H1 (cell line): ENCODE data around the gene CFLAR. TPM values are rescaled to one million over a fixed set of nuclear protein-coding genes. Genes with fewer than 3 reads are reported as not detected.

Experiments used
- CTCF ChIA-PET: fragments of 300-600 bp; sonication (Branson Sonifier 250); formaldehyde crosslinking; loops from one replicate; lab custom pipeline; 2021; ENCODE audit not compliant: partially characterized antibody; lab: Charles Lee
- POLR2A ChIA-PET: fragments of 300-600 bp; sonication (Branson Sonifier 250); formaldehyde crosslinking; loops from one replicate; lab custom pipeline; 2021; ENCODE audit warnings: inconsistent platforms; ENCODE audit not compliant: partially characterized antibody; lab: Charles Lee
- DNase-seq, 2 experiments: peaks; one replicate each; pipeline versions ENCODE4 v3.0.0 to v3.0.0-alpha.2; 2010 to 2022; ENCODE audit warnings: low spot score in 2 of 2, low read depth in 1 of 2, mixed read lengths in 1 of 2
- FAIRE-seq: peaks from 2 replicates; lab custom pipeline; 2011; peaks lifted over from hg19 to GRCh38; lab: Jason Lieb, UNC
- H2AFZ ChIP-seq: 2 replicates; pipeline ENCODE4 v1.8.1; 2012; ENCODE audit warnings: low read length, inconsistent platforms
- H2AK5ac ChIP-seq: 2 replicates; pipeline ENCODE4 v1.6.1; 2013; ENCODE audit warnings: low read depth, low read length
- H2BK120ac ChIP-seq: replicated peaks from 2 replicates; pipeline ENCODE3; 2013; ENCODE audit warnings: low read depth, low read length, inconsistent platforms
- H2BK12ac ChIP-seq: 2 replicates; pipeline ENCODE4 v1.6.1; 2013; ENCODE audit warnings: low read depth, low read length
- H2BK15ac ChIP-seq: 2 replicates; pipeline ENCODE4 v1.6.1; 2013; ENCODE audit warnings: low read length
- H2BK20ac ChIP-seq: 2 replicates; pipeline ENCODE4 v1.6.1; 2013; ENCODE audit warnings: low read length
- H2BK5ac ChIP-seq: 2 replicates; pipeline ENCODE4 v1.6.1; 2013; ENCODE audit warnings: low read depth, low read length
- H3K14ac ChIP-seq: 2 replicates; pipeline ENCODE4 v1.6.1; 2013; ENCODE audit warnings: inconsistent platforms; ENCODE audit not compliant: insufficient read length
- H3K18ac ChIP-seq: 2 replicates; pipeline ENCODE4 v1.6.1; 2013; ENCODE audit warnings: low read length; ENCODE audit errors: extremely low read depth
- H3K23ac ChIP-seq: 2 replicates; pipeline ENCODE4 v1.6.1; 2013; ENCODE audit warnings: inconsistent platforms; ENCODE audit not compliant: insufficient read length
- H3K23me2 ChIP-seq: 2 replicates; pipeline ENCODE4 v1.6.1; 2013; ENCODE audit warnings: low read depth, low read length
- H3K27ac ChIP-seq: 2 replicates; pipeline ENCODE4 v1.6.1; 2011; ENCODE audit warnings: low read depth, low read length, inconsistent platforms
- H3K27me3 ChIP-seq, 4 experiments: replicated peaks in 1 of 4; 1 replicate in 1 of 4; 2 replicates in 3 of 4; pipeline versions ENCODE4 v1.6.1 to v1.8.1; 2011 to 2013; ENCODE audit warnings: low read length in 3 of 4, mild to moderate bottlenecking in 3 of 4, inconsistent platforms in 2 of 4, mixed read lengths in 2 of 4, moderate library complexity in 1 of 4; ENCODE audit not compliant: control insufficient read depth in 3 of 4, insufficient read depth in 3 of 4; ENCODE audit errors: extremely low read depth in 1 of 4
- H3K36me3 ChIP-seq, 4 experiments: 2 replicates each; pipeline versions ENCODE4 v1.6.1 to v1.8.1; 2011 to 2013; ENCODE audit warnings: mild to moderate bottlenecking in 4 of 4, low read length in 3 of 4, moderate library complexity in 2 of 4, control low read depth in 1 of 4, inconsistent platforms in 1 of 4; ENCODE audit not compliant: insufficient read depth in 4 of 4, control insufficient read depth in 2 of 4
- H3K4ac ChIP-seq: replicated peaks from 2 replicates; pipeline ENCODE3; 2013; ENCODE audit warnings: low read length, low read depth, mixed read lengths, inconsistent platforms; ENCODE audit not compliant: insufficient read length
- H3K4me1 ChIP-seq, 4 experiments: replicated peaks in 1 of 4; 1 replicate in 1 of 4; 2 replicates in 3 of 4; pipeline versions ENCODE4 v1.6.1 to v1.8.1; 2011 to 2013; ENCODE audit warnings: low read length in 3 of 4, inconsistent platforms in 2 of 4, mixed read lengths in 1 of 4; ENCODE audit not compliant: insufficient read depth in 4 of 4, control insufficient read depth in 3 of 4
- H3K4me2 ChIP-seq, 2 experiments: 2 replicates each; pipeline versions ENCODE4 v1.6.1 to v1.8.1; 2011 to 2013; ENCODE audit warnings: low read depth in 2 of 2, low read length in 2 of 2, control low read depth in 1 of 2, inconsistent platforms in 1 of 2, mild to moderate bottlenecking in 1 of 2; ENCODE audit not compliant: insufficient read depth in 1 of 2
- H3K4me3 ChIP-seq, 4 experiments: fragments of 200-600, 300-600 bp in 1 of 4; sonication (generic), shearing (Covaris generic), sonication (Bioruptor Twin) in 1 of 4; 2 replicates each; pipeline versions ENCODE4 v1.5.1 to v1.8.1; 2011 to 2016; ENCODE audit warnings: low read length in 4 of 4, low read depth in 3 of 4, control low read depth in 2 of 4, inconsistent platforms in 2 of 4, mild to moderate bottlenecking in 2 of 4, mixed read lengths in 1 of 4, moderate library complexity in 1 of 4; ENCODE audit not compliant: insufficient read depth in 2 of 4; ENCODE audit errors: extremely low read depth in 1 of 4
- H3K56ac ChIP-seq: replicated peaks from 2 replicates; pipeline ENCODE3; 2013; ENCODE audit warnings: low read depth, mild to moderate bottlenecking, mixed read lengths, low read length, inconsistent platforms; ENCODE audit not compliant: insufficient read length
- H3K79me1 ChIP-seq: 2 replicates; pipeline ENCODE4 v1.6.1; 2013; ENCODE audit warnings: low read depth, low read length, control low read depth
- H3K79me2 ChIP-seq, 2 experiments: 2 replicates each; pipeline versions ENCODE4 v1.6.1 to v1.8.1; 2012 to 2013; ENCODE audit warnings: low read length in 2 of 2, mild to moderate bottlenecking in 2 of 2, inconsistent platforms in 1 of 2; ENCODE audit not compliant: insufficient read depth in 2 of 2, control insufficient read depth in 1 of 2
- H3K9ac ChIP-seq, 4 experiments: replicated peaks in 1 of 4; 1 replicate in 1 of 4; 2 replicates in 3 of 4; pipeline versions ENCODE4 v1.6.1 to v1.8.1; 2011 to 2013; ENCODE audit warnings: low read depth in 3 of 4, low read length in 3 of 4, control low read depth in 2 of 4, mild to moderate bottlenecking in 2 of 4, moderate library complexity in 2 of 4, inconsistent platforms in 1 of 4; ENCODE audit errors: extremely low read depth in 1 of 4
- H3K9me3 ChIP-seq, 2 experiments: 2 replicates each; pipeline versions ENCODE4 v1.6.1 to v1.8.1; 2012 to 2013; ENCODE audit warnings: mild to moderate bottlenecking in 2 of 2, moderate library complexity in 2 of 2, control low read depth in 1 of 2, inconsistent platforms in 1 of 2, low read depth in 1 of 2, low read length in 1 of 2, mixed read lengths in 1 of 2; ENCODE audit not compliant: insufficient read depth in 2 of 2
- H4K20me1 ChIP-seq, 2 experiments: replicated peaks in 1 of 2; 2 replicates each; pipeline versions ENCODE3 to v1.8.1; 2011 to 2013; ENCODE audit warnings: inconsistent platforms in 2 of 2, low read length in 2 of 2, mild to moderate bottlenecking in 1 of 2; ENCODE audit not compliant: insufficient read depth in 2 of 2, control insufficient read depth in 1 of 2
- H4K5ac ChIP-seq: 2 replicates; pipeline ENCODE4 v1.6.1; 2013; ENCODE audit warnings: low read length, low read depth, mixed read lengths, inconsistent platforms; ENCODE audit not compliant: insufficient read length
- H4K8ac ChIP-seq: 2 replicates; pipeline ENCODE4 v1.8.0; 2013; ENCODE audit warnings: mild to moderate bottlenecking, moderate library complexity, low read length, inconsistent platforms; ENCODE audit not compliant: insufficient read depth; ENCODE audit errors: extremely low read depth
- H4K91ac ChIP-seq: replicated peaks from 2 replicates; pipeline ENCODE3; 2013; ENCODE audit warnings: low read length, mixed read lengths, inconsistent platforms; ENCODE audit not compliant: insufficient read length
- BCL11A ChIP-seq, 2 experiments: IDR thresholded peaks; one replicate each; pipeline ENCODE4 v1.6.1; 2011; ENCODE audit warnings: low read depth in 2 of 2, low read length in 2 of 2, mild to moderate bottlenecking in 2 of 2
- CBX8 ChIP-seq: fragments of 300-800, 300-1000 bp; sonication (generic); IDR thresholded peaks from 2 replicates; pipeline ENCODE4 v1.7.1; 2016; ENCODE audit warnings: low read depth, low read length, borderline replicate concordance
- EZH2 ChIP-seq: fragments of 200-600 bp; sonication (generic); IDR thresholded peaks from 2 replicates; pipeline ENCODE4 v1.7.1; 2012; ENCODE audit warnings: low read depth, mild to moderate bottlenecking, moderate library complexity, low read length, inconsistent platforms; ENCODE audit not compliant: severe bottlenecking
- GTF2F1 ChIP-seq: IDR thresholded peaks from 2 replicates; pipeline ENCODE4 v1.6.1; 2012; ENCODE audit warnings: low read depth, low read length, improper control_type of control experiment, borderline replicate concordance
- HDAC6 ChIP-seq: IDR thresholded peaks from one replicate; pipeline ENCODE4 v1.7.1; 2012; ENCODE audit warnings: low read depth, mild to moderate bottlenecking, inconsistent platforms, low read length, moderate library complexity
- NRF1 ChIP-seq: IDR thresholded peaks from 2 replicates; pipeline ENCODE4 v1.6.1; 2011; ENCODE audit warnings: mild to moderate bottlenecking, low read depth, low read length, improper control_type of control experiment
- POLR2AphosphoS5 ChIP-seq: IDR thresholded peaks from 2 replicates; pipeline ENCODE4 v1.6.1; 2011; ENCODE audit warnings: low read depth, low read length
- POU5F1 ChIP-seq: IDR thresholded peaks from 2 replicates; pipeline ENCODE4 v1.6.1; 2011; ENCODE audit warnings: low read depth, mild to moderate bottlenecking, low read length, moderate library complexity
- SP2 ChIP-seq: IDR thresholded peaks from 2 replicates; pipeline ENCODE4 v1.6.1; 2012; ENCODE audit warnings: mild to moderate bottlenecking, low read length, inconsistent platforms
- SP4 ChIP-seq: IDR thresholded peaks from 2 replicates; pipeline ENCODE4 v1.6.1; 2012; ENCODE audit warnings: low read length, inconsistent platforms
- WGBS, 2 experiments: shearing (Covaris generic) in 1 of 2; methylation state at CpG; one replicate each; pipeline versions ENCODE4 v1.1.6 to v1.1.7; 2013 to 2015; ENCODE audit warnings: low lambda C conversion rate in 2 of 2, mixed read lengths in 2 of 2, inconsistent platforms in 1 of 2, low coverage in 1 of 2, missing lambda C conversion rate in 1 of 2; ENCODE audit not compliant: insufficient replicate concordance in 2 of 2, insufficient coverage in 1 of 2, insufficient read length in 1 of 2; ENCODE audit errors: extremely low coverage in 1 of 2, missing lambda C conversion rate in 1 of 2; 5-methylcytosine and 5-hydroxymethylcytosine counted together
- polyA plus RNA-seq, 7 experiments: library from polyadenylated mRNA; depleted of rRNA in 3 of 7; stranded (reverse) in 5 of 7; unstranded in 2 of 7; fragments of >200 nt in 5 of 7; fragments of 200-250 nt in 2 of 7; gene quantifications; 1 replicate in 5 of 7; 2 replicates in 1 of 7; 4 replicates in 1 of 7; pipeline versions ENCODE4 v1.2.1 to v1.2.3, GENCODE V29; 2011 to 2013; ENCODE audit warnings: missing spikeins in 2 of 7, mixed read lengths in 2 of 7
- total RNA-seq: library from RNA; stranded (reverse); fragmentation: NEBNext Ultra II Directional; extraction: Animal tissue kit (Norgen Biotek cat#: 25700); gene quantifications from 2 replicates; pipeline ENCODE4 v1.2.1, GENCODE V29; 2021
- TF ChIP-seq, protein P1 (sequence below): IDR thresholded peaks from 2 replicates; pipeline ENCODE4 v1.6.1; 2011; ENCODE audit warnings: low read length, improper control_type of control experiment

The CFLAR gene
- total and polyA plus RNA-seq, 2 of the 8 experiments (the other 6 are each of a cell fraction or from before 2014, with no cell fraction given), result 1.1 to 3.9 TPM

DNA sequence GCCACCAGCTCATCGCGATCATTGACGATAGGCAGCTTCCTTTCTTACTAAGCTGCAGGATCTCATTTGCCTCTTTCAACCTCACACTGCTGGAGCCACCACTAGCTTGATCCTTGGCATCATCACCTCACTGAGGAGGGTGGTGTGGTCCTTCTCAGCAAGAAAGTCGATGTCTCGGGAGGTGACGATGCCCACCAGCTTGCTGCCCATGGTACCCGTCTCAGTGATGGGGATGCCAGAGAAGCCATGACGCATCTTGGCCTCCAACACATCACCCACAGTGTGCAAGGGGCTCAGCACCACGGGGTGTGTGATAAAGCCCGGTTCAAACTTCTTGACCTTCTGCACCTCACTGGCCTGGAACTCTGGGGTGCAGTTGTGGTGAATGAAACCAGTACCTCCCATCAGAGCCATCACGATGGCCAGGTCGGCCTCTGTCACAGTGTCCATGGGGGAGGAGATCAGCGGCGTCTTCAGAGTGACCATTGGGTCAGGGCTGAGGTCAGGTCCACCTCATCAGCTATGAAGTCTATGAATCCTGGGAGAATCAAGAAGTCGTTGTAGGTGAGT, 22.5 kb downstream of the CFLAR start:
- ChIA-PET POLR2A (no interaction called here), CTCF (no interaction called here)
- 94% methylated on average over 15 of the region's 15 CpGs; no CpG with 5 or more reads in 1 of the 2 experiments for WGBS, 2 experiments
- Histone ChIP-seq H3K27me3 (no peaks in the 10 kb centered on the region), H2BK120ac (no peak overlapping the region), H3K4me2 (no peak overlapping the region), H4K20me1 (no peaks in the 10 kb centered on the region), H3K4ac (no peak overlapping the region), H3K79me1 (no peaks in the 10 kb centered on the region), H3K36me3 (peaks cover 0 to 2% (median under 1%) of the 10 kb centered on the region in 4 experiments; a peak in 2 of 8 replicates), H3K79me2 (no peaks in the 10 kb centered on the region), H2BK12ac (no peak overlapping the region), H3K9me3 (no peaks in the 10 kb centered on the region; a peak in 1 of 4 replicates), H3K4me1 (peaks cover 0 to 3% (median 0%) of the 10 kb centered on the region in 4 experiments; a peak in 2 of 7 replicates), H3K14ac (no peak overlapping the region), H2BK15ac (no peak overlapping the region), H3K9ac (no peak overlapping the region), H3K27ac (no peak overlapping the region), H3K56ac (no peak overlapping the region), H3K23me2 (no peaks in the 10 kb centered on the region), H3K4me3 (no peak overlapping the region), H3K18ac (no peak overlapping the region), H2BK20ac (no peak overlapping the region), H4K5ac (no peak overlapping the region), H4K8ac (no peak overlapping the region), H2BK5ac (no peak overlapping the region), H2AK5ac (no peak overlapping the region), H2AFZ (no peak overlapping the region), H3K23ac (no peak overlapping the region), H4K91ac (no peak overlapping the region)
- FAIRE-seq (no peak), DNase-seq (no peak)
- no peak for TF ChIP-seq SP2
- no peak for TF ChIP-seq GTF2F1
- TF ChIP-seq NRF1, result no peak
- no peak for TF ChIP-seq BCL11A (IDR thresholded peaks at IDR 0.05; ENCODE audit: low read depth in 2 of 2, low read length in 2 of 2)
- TF ChIP-seq POU5F1, result no peak
- TF ChIP-seq CBX8, result no peak
- no peak for TF ChIP-seq HDAC6
- no peak for TF ChIP-seq EZH2
- TF ChIP-seq POLR2AphosphoS5, result no peak
- TF ChIP-seq, protein P1, sequence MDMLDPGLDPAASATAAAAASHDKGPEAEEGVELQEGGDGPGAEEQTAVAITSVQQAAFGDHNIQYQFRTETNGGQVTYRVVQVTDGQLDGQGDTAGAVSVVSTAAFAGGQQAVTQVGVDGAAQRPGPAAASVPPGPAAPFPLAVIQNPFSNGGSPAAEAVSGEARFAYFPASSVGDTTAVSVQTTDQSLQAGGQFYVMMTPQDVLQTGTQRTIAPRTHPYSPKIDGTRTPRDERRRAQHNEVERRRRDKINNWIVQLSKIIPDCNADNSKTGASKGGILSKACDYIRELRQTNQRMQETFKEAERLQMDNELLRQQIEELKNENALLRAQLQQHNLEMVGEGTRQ, result no peak
- TF ChIP-seq SP4, result no peak
